ENCODE measurements around the gene TCIRG1.

- TF ChIP-seq CTCF (conservative IDR thresholded peaks at IDR 0.05; ENCODE audit: low read length) (no peak), EZH2phosphoT487 (IDR thresholded peaks at IDR 0.05; ENCODE audit: borderline replicate concordance) (no peak)
Observed at GRCh38 chr11:68081691-68082090, 42.9 kb downstream of the TCIRG1 start.
